Spleen (tissue), 7 donors: ENCODE results near the gene CYP51A1.
"Not testable (repeated sequence)": the region's sequence is repeated elsewhere in the genome, so short reads cannot be mapped to it uniquely, and the experiment has no call there.

Experiments
- CTCF ChIP-seq, 11 experiments: fragments of 200-600 bp in 7 of 11; fragments of 450-650 bp in 4 of 11; sonication (generic) in 4 of 11; IDR thresholded peaks in 8 of 11; conservative IDR thresholded peaks in 3 of 11; 1 replicate in 7 of 11; 2 replicates in 4 of 11; pipeline versions ENCODE4 v1.4.0 to v1.8.0; 2016 to 2021; ENCODE audit warnings: antibody characterized with exemption in 11 of 11, inconsistent platforms in 4 of 11, mild to moderate bottlenecking in 1 of 11
- POLR2A ChIP-seq, 3 donors: fragments of 450-650 bp; IDR thresholded peaks; one replicate each; pipeline ENCODE4 v1.5.1; 2017; ENCODE audit warnings: antibody characterized with exemption in 3 of 3, mild to moderate bottlenecking in 1 of 3
- donor health status: DM: no; HTN: no; CAD: no; lungs with moderate emphysema.
- donor health status: DM: no; HTN: no; CAD: no.
- donor health status: DM: no; HTN: no; CAD: no.

GRCh38 chr7:92083922-92084321 is 50.4 kb downstream of the CYP51A1 start:
- TF ChIP-seq CTCF (IDR thresholded peaks at IDR 0.05 in 8 of 11, conservative IDR thresholded peaks at IDR 0.05 in 3 of 11); POLR2A (IDR thresholded peaks at IDR 0.05): not testable (repeated sequence)
